Endometrial microvascular endothelial cells (primary cell): ENCODE data around the gene PRDM1. TPM values are rescaled to one million over a fixed set of nuclear protein-coding genes. Genes with fewer than 3 reads are reported as not detected.

Experiments
- in situ Hi-C: cut with HindIII; loops from 2 replicates; pipeline ENCODE4 v1.10.0; 2017; ENCODE audit warnings: low sequenced_read_pairs, low pct_unique_long_range_greater_than_20kb; ENCODE audit errors: inconsistent ontology term
- total RNA-seq: library from RNA; depleted of rRNA; stranded (reverse); fragments of >200 nt; gene quantifications from one replicate; pipeline ENCODE4 v1.2.3, GENCODE V29; 2015; ENCODE audit errors: inconsistent ontology term

The PRDM1 gene
- total RNA-seq, 1 donor from 2014 or later: 8.0 TPM

- in situ Hi-C loops: no loop called here
These were observed 38.6 kb downstream of the PRDM1 start for GRCh38 chr6:106124437-106125430.

GRCh38 chr6:106125925-106126435 is 39.8 kb downstream of the PRDM1 start:
- in situ Hi-C loops: no loop called here

- in situ Hi-C loops: no loop called here
These were observed 40.3 kb downstream of the PRDM1 start for GRCh38 chr6:106126482-106126881.

GRCh38 chr6:106128981-106129781 is 43.0 kb downstream of the PRDM1 start:
- in situ Hi-C loops: no loop called here

- in situ Hi-C loops: no loop called here
These were observed 46.1 kb downstream of the PRDM1 start for GRCh38 chr6:106132153-106132698.

GRCh38 chr6:106133040-106133439 is 46.9 kb downstream of the PRDM1 start:
- in situ Hi-C loops: no loop called here

- in situ Hi-C loops: no loop called here
These were observed 48.1 kb downstream of the PRDM1 start for GRCh38 chr6:106134087-106134770.

- in situ Hi-C loops: no loop called here
These were observed 48.9 kb downstream of the PRDM1 start for GRCh38 chr6:106134906-106135634.

GRCh38 chr6:106135911-106136571 is 49.9 kb downstream of the PRDM1 start:
- in situ Hi-C loops: no loop called here

- in situ Hi-C loops: no loop called here
These were observed 50.7 kb downstream of the PRDM1 start for GRCh38 chr6:106136845-106137244.

GRCh38 chr6:106138151-106138550 is 52.0 kb downstream of the PRDM1 start:
- in situ Hi-C loops: no loop called here

- in situ Hi-C loops: no loop called here
These were observed 55.5 kb downstream of the PRDM1 start for GRCh38 chr6:106141441-106142237.

- in situ Hi-C loops: no loop called here
These were observed 56.8 kb downstream of the PRDM1 start for GRCh38 chr6:106142876-106143431.

- in situ Hi-C loops: no loop called here
These were observed 57.5 kb downstream of the PRDM1 start for GRCh38 chr6:106143665-106144064.

GRCh38 chr6:106145144-106145543 is 59.0 kb downstream of the PRDM1 start:
- in situ Hi-C loops: no loop called here

GRCh38 chr6:106145741-106146227 is 59.6 kb downstream of the PRDM1 start:
- in situ Hi-C loops: no loop called here
